Activated T-cell treated with anti-CD3 and anti-CD28 coated beads, Interleukin-2, amount 50 U/mL, for 1 hour (primary cell): ENCODE measurements around the gene UVRAG.
A peak's percentile ranks its signal among the peaks of the same experiment; 100 is the strongest.

Experiments used
- DNase-seq: peaks from one replicate; pipeline ENCODE4 v3.0.0-alpha.2; 2020

UVRAG gene

DNA sequence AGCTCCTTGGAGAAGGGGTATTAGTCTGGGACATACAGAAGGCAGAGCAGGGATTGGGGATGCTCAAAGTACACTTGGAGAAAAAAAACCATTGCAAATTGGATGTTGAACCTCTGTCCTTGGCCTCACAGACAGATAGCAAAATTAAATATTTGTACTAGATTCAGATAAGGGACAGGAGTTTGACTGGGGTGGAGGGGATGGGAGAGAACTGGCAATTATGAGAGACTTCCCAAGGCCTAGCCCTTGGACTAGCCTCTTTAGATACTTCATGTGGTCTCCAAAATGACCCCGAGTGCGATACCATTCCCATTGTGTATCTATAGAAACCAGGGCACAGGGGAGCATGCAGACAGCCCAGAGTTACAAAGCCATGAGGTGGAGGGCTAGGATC, 30.9 kb upstream of the UVRAG start:
- DNase-seq, result no peak

DNA sequence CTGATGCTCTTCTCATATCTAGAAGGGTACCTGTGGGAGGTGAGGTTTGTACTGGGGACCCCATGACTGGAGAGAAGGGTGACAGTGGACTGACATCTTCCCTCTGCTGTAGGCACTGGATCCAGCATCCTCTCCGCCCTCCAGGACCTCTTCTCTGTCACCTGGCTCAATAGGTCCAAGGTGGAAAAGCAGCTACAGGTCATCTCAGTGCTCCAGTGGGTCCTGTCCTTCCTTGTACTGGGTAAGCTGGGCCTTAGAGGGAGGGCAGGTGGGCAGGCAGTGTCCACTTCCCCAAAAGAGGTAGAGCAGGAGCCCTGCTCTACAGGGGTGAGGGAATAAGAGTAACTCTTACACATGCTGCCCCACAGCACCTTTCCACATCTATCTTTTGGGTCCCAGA, 30.5 kb upstream of the UVRAG start:
- no peak for DNase-seq

DNA sequence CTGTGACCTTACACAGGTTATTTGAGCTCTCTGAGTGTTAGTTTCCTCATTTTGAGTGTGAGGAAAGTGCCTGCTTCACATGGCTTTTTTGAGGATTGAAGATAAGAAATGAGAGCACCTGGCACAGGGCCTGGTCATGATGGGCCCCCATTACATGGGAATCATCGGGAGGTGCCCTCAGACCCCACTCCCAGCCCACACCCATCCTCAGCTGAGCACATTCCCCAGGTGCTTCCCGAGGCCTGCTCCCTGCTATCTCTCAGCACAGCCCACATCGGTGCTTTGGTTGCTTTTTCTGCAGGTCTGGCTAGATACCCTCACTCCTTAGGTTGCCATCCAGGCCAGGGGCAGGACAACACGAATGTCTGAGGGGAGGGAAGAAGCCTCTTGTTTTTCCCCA, 29.8 kb upstream of the UVRAG start:
- DNase-seq, result no peak

DNA sequence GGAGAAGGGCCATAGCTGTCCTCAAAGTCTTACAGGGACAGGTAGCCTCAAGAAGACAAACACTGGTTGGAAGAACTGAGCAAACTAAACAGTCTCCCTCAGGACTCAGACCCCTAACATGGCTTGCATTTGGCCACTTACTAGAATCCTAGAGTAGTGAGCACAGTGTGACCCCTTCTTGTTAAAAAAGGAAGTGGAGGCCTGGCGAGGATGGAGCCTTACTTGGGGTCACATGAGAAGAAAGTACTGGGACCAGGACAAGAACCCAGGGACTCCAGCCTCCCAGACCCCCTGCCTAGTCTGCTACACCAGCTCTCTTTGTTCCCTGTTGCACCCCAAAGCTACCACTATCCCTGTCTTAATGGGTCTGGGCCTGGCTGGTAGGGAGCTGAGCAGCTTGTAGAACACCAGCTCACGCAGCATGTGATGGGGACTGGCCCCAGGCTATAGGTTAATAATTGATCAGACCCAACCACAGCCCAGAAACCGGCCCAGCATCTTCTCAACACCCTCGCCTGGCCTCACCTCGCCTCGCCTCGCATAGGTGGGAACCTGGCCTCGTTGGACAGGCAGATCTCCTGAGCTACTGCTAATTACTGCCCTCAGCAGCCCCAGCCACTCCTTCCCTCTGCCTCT, 28.8 kb upstream of the UVRAG start:
- no peak for DNase-seq

DNA sequence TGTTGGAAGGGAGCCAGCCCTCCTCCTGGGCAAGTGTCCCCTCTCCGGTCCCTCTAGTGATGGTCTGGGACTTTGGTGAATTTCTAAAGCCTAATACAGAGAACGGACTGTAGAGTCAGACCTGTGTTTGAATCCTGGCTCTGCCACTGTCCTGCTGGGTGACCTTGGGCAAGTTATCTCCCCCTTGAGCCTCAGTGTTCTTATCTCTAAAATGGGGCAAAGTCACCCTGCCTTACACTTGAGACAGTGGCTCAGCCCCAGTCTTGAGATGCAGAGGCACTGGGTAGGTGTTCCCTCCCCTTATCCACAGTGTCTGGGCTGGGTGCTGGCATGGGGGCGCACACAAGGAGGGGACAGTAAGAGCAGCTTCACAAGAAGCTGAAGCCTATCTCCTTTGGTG, 25.5 kb upstream of the UVRAG start:
- no peak for DNase-seq

DNA sequence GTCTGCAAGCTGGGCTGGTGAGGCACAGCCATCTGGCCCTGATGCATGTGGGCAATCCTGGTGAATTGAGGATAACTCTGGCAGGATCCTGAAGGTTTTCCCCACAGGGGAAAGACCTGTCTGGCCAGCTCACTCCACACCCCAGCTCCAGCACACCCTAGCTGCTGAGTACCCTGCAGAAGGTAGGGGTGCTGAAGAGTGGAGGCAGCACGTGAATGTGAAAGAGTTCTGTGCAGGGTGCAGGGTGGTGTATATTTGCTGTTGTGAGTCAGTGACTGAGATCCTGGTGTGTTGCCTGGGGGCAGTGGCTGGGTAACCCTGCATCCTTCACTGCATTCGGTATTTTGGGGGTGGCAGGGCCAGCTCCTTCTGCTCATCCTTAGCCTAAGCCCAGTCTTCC, 24.0 kb upstream of the UVRAG start:
- no peak for DNase-seq

DNA sequence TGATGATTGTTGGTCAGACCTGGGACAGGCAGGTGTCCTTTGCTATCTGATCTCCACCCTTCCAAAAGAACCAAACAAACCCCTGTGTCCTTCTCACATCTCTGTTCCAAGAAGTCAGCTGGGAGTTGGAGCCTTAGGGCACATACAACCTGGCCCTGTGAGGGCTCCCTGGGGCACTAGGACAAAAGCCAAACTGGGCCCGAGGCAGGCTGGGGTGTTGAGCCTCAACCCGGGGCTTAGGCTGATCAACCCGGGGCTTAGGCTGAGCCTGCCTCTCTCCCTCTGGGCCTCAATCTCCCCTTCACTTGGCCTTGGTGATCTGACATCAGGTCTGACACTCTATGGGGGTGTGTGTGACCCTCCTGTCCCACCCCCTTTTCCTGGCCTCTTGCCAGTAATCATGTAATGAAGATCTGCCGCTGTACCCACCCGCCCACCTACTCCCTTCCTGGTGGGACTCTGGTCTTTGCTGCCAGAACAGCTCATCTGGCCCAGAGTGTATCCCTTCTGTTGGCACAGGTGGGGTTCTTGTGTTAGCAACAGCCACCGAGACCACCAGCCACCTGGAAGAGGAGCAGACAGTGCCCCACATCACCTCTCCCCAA, 22.8 kb upstream of the UVRAG start:
- DNase-seq, result no peak

DNA sequence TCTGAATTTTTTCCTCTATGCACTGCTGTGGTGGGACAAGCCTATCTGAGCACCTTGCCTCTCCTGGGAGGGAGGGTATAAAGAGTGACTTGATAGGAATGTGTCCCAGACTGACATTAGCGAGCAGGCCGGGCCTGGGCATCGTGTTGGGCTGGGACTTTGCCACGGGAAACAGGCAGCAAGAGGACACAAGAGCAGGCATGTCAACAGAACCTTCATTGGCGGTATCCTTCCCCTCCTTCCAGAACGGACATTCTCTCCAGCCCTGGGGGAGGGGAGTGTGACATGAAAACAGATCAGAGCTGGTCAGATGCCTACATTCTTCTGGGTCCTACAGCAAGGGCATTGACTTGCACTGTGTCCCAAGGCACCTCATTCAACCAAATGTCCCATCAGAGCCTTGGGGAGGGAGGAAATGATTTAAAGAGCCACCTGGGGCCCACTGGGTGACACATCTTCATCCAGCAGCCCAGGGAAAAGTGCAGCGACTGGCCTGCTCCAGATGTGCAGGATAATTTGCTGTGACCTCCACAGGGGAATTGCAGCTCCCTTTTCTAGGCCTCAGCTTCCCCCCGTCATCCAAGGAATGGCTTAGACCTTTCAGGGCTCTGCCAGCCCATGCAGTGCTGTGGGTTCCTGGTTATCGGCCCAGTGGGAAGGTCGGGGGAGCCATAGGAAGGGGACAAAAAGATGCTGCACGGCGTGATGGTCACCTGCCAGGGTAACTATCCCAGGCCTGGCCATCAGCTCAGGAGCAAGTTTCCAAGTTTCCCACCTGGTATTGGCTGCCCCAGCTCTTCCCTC, 21.8 kb upstream of the UVRAG start:
- no peak for DNase-seq

DNA sequence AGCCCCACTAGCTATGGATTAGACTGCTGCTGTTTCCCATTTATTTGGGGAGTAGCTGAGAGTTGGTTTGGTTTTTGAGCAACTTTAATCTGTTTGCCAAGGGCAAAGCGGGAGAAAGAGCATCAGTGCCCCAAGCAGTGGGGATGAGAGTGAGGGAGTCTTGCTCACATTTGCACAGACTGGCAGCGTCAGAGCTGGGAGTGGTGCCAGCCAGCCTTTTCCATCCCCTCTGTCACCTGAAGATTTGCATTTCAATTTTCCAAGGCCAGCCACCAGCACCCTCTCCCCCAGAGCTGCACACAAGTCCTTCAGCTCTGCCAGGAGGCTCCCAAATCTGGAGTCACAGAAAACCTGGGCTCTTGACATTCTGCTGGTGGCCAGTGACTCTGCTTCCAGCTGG, 21.0 kb upstream of the UVRAG start:
- DNase-seq, result no peak

DNA sequence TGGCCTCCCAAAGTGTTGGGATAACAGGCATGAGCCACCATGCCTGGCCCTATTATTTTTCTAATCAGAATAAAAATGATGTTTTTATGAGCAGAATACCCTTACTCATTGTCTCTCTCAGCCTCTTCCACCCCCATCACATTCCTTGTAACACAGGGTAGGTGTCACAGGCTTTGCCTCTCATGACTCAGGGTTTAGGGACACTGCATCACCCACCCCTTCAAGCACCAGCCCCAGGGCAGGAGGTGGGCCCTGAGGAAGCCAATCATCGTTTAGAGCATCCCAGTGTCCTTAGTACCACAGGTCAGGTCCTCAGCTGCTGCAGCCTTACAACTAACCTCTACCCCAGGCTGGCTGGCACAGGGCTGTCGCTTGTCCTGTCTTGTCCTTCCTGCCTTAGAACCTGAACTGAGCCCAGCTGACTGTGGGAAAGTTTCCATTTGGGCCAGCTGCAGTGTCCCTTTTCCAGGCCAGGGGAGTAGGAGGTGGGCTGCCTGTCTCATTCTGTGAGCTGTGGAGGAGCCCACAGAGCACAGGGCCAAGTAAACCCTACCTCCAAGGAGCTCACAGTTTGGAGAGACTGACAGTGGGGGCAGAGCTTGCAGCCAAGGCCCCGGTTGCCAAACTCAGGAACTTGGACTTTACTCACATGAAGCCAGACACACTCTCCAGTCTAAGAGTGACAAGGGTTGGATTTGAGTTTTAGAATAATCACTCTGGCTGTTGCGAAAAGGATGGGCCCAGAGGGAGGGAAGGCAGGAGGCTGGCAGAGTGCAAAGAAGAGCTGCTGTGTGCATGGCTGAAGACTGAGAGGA, 19.5 kb upstream of the UVRAG start:
- no peak for DNase-seq

DNA sequence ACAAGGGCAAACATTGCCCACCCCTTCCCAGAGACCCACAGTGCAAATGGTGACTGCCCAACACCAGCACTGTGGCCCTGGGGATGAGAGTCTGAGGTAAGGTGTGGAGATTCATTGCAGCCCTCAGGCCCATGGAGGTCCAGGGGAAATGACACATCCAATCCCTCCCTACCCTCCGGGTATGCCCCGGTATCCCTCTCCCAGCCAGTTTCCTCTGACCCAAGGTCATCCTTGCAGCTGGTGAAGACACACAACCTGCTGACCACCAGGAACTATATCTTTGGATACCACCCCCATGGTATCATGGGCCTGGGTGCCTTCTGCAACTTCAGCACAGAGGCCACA, 18.9 kb upstream of the UVRAG start:
- no peak for DNase-seq

DNA sequence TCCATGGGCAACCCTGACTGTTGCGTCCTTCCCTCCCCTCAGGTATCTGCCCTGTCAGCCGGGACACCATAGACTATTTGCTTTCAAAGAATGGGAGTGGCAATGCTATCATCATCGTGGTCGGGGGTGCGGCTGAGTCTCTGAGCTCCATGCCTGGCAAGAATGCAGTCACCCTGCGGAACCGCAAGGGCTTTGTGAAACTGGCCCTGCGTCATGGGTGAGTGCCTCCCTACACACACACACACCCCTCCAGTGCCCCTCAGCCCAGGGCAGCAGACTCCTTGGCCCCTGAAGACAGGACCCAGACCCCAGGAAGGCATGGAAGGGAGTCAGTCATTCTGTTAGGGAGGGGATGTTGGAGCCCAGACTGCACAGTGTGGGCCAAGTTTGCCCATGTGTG, 17.9 kb upstream of the UVRAG start:
- no peak for DNase-seq

DNA sequence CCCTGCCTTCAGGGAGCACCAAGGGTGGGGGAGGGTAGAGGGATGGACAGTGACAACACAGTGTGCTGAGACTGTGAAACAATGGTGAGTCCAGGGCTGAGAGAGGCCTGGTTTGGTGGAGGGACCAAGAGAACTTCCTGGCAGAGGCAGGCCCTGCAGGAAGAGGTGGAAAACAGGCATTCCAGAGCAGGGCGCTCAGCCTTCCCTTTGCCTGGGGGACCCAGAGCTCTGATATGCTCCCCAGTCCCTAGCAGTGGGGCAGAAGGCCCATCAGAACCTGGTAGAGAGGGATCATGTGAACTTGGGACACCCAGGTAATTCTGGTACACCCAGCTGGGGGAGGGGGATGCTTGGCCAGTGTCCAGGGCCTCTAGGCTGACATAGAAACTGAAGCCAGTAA, 17.2 kb upstream of the UVRAG start:
- DNase-seq, result no peak

DNA sequence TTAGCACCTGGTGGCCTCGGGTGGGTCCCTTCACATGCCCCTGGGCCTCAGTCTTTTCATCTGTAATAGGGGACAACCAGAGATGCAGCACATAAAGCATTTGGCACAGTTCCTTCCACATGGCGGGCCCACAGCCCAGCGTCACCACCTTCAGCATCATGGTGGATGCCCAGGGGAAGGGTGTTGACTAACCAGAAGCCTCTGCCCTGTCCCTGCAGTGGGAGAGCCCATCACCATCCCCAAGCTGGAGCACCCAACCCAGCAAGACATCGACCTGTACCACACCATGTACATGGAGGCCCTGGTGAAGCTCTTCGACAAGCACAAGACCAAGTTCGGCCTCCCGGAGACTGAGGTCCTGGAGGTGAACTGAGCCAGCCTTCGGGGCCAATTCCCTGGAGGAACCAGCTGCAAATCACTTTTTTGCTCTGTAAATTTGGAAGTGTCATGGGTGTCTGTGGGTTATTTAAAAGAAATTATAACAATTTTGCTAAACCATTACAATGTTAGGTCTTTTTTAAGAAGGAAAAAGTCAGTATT, 14.8 kb upstream of the UVRAG start:
- DNase-seq, result no peak

DNA sequence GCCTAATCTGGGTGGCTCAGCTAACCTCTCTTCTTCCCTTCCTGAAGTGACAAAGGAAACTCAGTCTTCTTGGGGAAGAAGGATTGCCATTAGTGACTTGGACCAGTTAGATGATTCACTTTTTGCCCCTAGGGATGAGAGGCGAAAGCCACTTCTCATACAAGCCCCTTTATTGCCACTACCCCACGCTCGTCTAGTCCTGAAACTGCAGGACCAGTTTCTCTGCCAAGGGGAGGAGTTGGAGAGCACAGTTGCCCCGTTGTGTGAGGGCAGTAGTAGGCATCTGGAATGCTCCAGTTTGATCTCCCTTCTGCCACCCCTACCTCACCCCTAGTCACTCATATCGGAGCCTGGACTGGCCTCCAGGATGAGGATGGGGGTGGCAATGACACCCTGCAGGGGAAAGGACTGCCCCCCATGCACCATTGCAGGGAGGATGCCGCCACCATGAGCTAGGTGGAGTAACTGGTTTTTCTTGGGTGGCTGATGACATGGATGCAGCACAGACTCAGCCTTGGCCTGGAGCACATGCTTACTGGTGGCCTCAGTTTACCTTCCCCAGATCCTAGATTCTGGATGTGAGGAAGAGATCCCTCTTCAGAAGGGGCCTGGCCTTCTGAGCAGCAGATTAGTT, 14.2 kb upstream of the UVRAG start:
- no peak for DNase-seq

DNA sequence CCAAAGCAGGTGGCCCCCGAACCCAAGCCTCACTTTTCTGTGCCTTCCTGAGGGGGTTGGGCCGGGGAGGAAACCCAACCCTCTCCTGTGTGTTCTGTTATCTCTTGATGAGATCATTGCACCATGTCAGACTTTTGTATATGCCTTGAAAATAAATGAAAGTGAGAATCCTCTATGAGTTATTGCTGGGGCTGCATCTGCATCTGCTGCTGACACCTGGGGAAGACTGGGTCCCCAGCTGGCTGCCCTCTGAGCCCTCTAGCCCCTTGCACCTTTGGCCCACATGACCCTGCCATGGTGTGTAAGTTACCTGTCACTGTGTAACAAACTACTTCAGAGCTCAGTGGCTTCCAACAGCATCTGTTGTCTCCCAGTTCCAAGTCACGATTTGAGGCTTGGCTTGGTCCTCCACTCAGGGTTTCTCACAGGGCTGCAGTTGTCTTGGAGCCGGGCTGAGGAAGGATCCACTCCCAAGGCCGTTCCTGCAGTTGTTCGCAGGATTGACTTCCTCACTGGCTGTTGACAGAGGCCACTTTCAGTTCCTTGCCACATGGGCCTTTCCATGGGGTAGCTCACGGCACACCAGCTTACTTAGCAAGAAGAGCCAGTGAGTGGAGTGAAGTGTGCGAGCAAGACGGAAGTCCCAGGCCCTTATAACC, 13.5 kb upstream of the UVRAG start:
- no peak for DNase-seq

DNA sequence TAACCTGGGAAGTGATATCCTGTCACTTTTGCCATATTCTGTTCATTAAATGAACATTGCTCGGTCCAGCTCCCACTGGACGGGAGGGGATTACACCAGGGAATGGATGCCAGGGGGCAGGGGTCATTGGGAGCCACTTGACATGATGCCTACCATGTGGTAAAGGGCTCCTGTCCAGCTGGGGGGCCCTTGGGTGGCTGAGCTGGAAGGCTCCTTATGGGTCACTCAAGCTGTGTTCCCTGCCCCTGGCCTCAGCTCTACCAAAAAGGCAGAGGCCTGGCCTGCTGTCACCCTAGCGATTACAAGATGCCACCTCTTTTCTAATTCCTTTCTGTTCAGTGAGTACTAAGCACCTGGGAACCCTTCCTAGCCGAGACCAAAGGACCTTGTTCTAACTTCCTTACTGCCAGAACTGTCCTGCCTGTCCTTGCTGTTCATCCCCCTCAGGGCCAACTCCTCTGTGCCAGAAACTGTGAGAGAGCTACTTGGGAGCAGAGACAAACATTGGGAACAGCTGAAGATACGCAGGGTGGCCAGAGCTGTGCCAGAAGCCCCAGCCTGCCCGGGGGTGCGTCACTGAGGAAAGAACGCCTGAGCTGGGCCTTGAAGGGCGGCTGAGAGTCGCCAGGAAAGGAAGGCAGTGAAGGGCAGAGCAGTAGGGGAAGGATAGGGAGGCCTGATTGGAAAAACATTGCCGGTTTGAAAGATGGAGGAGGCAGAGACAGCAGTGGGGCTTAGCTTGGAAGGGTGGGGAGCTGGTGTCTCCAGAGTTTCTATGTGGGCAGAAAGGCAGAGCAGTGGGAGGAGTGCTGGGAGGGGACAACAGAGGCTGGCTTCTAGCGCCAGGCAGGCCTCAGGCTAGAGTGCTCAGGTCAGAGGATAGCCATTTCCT, 12.7 kb upstream of the UVRAG start:
- no peak for DNase-seq

DNA sequence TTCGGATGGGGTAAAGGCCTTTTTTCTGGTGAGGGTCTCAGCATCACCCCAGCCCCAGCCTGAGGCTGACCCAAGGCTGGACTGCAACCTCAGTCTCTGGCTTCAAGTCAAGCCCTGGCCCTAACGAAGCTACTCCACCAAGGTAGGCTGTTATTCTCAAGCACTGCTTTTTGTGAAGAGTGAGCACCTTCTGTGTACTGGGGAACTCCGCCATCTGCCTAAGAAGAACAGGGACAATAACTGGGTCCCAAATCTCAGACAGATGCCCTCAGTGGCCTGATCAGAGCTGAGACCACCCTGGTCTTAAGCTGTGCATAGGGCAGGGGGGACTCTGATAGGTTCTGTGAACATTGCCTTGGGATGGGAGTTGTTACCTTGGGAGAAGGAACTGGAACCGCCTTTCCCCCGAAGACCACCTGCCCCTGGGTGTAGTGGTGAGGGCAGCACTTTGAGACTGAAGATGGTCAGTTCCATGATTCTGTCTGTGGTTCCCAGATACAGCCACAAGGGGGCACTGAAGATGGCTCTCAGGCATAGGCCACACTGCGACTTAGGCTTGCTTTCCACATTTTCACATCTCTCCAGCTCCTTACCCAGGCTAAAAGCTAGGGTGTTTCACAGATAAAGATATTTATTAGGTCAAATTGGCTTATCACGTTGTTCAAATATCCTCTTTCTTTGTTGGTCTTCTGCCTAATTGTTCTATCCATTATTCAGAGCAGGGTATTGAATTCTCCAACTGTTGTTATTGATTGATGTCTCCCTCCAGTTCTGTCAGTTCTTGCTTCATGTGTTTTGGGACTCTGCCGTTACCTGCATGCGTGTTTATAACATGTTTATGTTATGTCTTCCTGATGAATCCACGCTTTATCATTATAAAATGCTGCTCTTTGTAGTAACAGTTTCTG, 11.8 kb upstream of the UVRAG start:
- DNase-seq, result peak; percentile 67

DNA sequence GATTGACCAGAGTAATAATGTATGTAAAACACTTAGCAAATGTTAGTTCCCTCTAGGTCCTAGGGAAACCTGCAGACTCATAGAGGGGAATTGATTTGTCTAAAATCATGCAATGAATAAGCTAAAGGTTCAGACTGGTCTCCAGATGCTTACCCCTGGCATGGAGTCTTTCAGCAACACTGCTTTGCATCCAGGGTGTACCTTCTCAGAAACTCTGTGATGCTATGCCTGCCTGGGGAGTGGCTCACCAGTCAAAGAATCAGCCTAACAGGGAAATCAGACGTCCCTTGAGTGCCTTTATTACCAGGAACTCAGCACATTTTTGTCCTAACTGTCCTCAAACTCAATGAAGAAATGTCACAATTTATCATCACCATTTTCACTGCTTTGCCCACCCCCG, 5.9 kb upstream of the UVRAG start:
- no peak for DNase-seq

DNA sequence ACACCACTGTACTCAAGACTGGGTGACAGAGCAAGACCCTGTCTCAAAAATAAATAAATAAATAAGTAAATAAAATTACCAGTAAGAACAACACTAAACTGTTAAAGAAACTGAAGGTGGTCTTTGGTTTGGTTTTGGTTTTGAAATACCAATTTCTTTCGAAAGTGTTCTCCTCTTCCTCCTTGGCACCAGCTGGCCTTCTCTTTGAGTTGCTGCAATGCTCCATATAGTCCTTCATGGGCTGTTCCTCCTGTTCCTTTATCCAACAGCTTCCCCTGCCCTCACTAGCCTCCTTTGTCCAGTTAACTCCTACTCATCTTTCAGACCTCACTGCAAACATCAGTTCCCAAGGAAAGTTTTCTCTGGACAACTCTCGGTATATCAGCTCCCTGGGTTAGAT, 5.0 kb upstream of the UVRAG start:
- no peak for DNase-seq
